Measurements from ENCODE around the gene WDPCP. TPM values are rescaled to one million over a fixed set of nuclear protein-coding genes. Genes with fewer than 3 reads are reported as not detected.
"Not testable (repeated sequence)": the region's sequence is repeated elsewhere in the genome, so short reads cannot be mapped to it uniquely, and the experiment has no call there.

The WDPCP gene
- total and polyA plus RNA-seq, 10 of the 15 experiments (the other 5 are each of a cell fraction or from before 2014, with no cell fraction given), result 2.1 to 7.9 (median 4.6) TPM

GRCh38 chr2:63364866-63365265 is 223.4 kb downstream of the WDPCP start:
- 96% methylated on average over 1 of the region's 1 CpG for WGBS (ENCODE audit: insufficient coverage, insufficient replicate concordance, low lambda C conversion rate, missing lambda C conversion rate)
- no peaks in the 10 kb centered on the region for H3K36me3 ChIP-seq (ENCODE audit: control insufficient read depth in 2 of 2, insufficient read depth in 2 of 2, low read length in 1 of 2)
- H3K4me1 ChIP-seq (ENCODE audit: control insufficient read depth, insufficient read depth, low read length), result no peaks in the 10 kb centered on the region
- ATAC-seq (no peak), FAIRE-seq (no peak), DNase-seq (ENCODE audit: low read depth, low spot score) (no peak)
- no peaks in the 10 kb centered on the region for H3K79me2 ChIP-seq (ENCODE audit: control insufficient read depth, insufficient read depth, low read length)
- ChIA-PET CTCF (no interaction called here), POLR2A (no interaction called here), RAD21 (ENCODE audit: unreplicated experiment) (no interaction called here), SMC1A (ENCODE audit: uncharacterized antibody, unreplicated experiment) (no interaction called here)
- TF ChIP-seq ZNF24 (IDR thresholded peaks at IDR 0.05) (no peak), PAX5 (IDR thresholded peaks at IDR 0.05; ENCODE audit: borderline replicate concordance, low read depth, low read length) (no peak), JUNB (IDR thresholded peaks at IDR 0.05) (no peak)
- H4K20me1 ChIP-seq (ENCODE audit: control insufficient read depth, insufficient read depth), result no peaks in the 10 kb centered on the region
- H3K4me3 ChIP-seq, result no peak overlapping the region
- BruUV-seq (replicated peaks), result no TSS peak
- intact Hi-C loops (cut with micrococcal nuclease; ENCODE audit: unreplicated experiment), result no loop called here
- no peak overlapping the region for H3K27ac ChIP-seq (ENCODE audit: control insufficient read depth, insufficient read depth)
- in situ Hi-C loops (cut with MboI), result no loop called here
- no peaks in the 10 kb centered on the region for H3K27me3 ChIP-seq (replicated peaks in 1 of 2; ENCODE audit: control insufficient read depth in 2 of 2, insufficient read depth in 2 of 2, low read length in 1 of 2)
- no peak overlapping the region for H3K4me2 ChIP-seq (ENCODE audit: control insufficient read depth, insufficient read depth)
- no peaks in the 10 kb centered on the region for H3K9me3 ChIP-seq (replicated peaks; ENCODE audit: control insufficient read depth, insufficient read depth, low read length)
- H2AFZ ChIP-seq (ENCODE audit: control insufficient read depth, low read depth, low read length), result no peak overlapping the region
- H3K9ac ChIP-seq (ENCODE audit: control insufficient read depth, insufficient read depth, low read length), result no peak overlapping the region

GRCh38 chr2:63357722-63358121 is 230.6 kb downstream of the WDPCP start:
- H4K20me1 ChIP-seq (ENCODE audit: control insufficient read depth, insufficient read depth); POLR2A ChIA-PET; H3K9me3 ChIP-seq (replicated peaks; ENCODE audit: control insufficient read depth, insufficient read depth, low read length); H3K27ac ChIP-seq (ENCODE audit: control insufficient read depth, insufficient read depth); H3K27me3 ChIP-seq (replicated peaks in 1 of 2; ENCODE audit: control insufficient read depth in 2 of 2, insufficient read depth in 2 of 2, low read length in 1 of 2); RAD21 ChIA-PET (ENCODE audit: unreplicated experiment); DNase-seq (ENCODE audit: low read depth, low spot score); FAIRE-seq; H3K9ac ChIP-seq (ENCODE audit: control insufficient read depth, insufficient read depth, low read length); BruUV-seq (replicated peaks); ATAC-seq; CTCF ChIA-PET; H3K36me3 ChIP-seq (ENCODE audit: control insufficient read depth in 2 of 2, insufficient read depth in 2 of 2, low read length in 1 of 2); H3K79me2 ChIP-seq (ENCODE audit: control insufficient read depth, insufficient read depth, low read length); in situ Hi-C loops (cut with MboI); H3K4me2 ChIP-seq (ENCODE audit: control insufficient read depth, insufficient read depth); H3K4me3 ChIP-seq; H2AFZ ChIP-seq (ENCODE audit: control insufficient read depth, low read depth, low read length); intact Hi-C loops (cut with micrococcal nuclease; ENCODE audit: unreplicated experiment); H3K4me1 ChIP-seq (ENCODE audit: control insufficient read depth, insufficient read depth, low read length): not testable (repeated sequence)
- 4% methylated on average over 1 of the region's 1 CpG for WGBS (ENCODE audit: insufficient coverage, insufficient replicate concordance, low lambda C conversion rate, missing lambda C conversion rate)
- SMC1A ChIA-PET (ENCODE audit: uncharacterized antibody, unreplicated experiment), result interaction anchor here (1.2 kb wide), 1 partner anchor 10 kb away, joined by 5 read pairs; no protein-coding TSS in a partner anchor
